ENCODE measurements around the gene UBAP1L. TPM values are rescaled to one million over a fixed set of nuclear protein-coding genes. Genes with fewer than 3 reads are reported as not detected.
"Not testable (repeated sequence)": the region's sequence is repeated elsewhere in the genome, so short reads cannot be mapped to it uniquely, and the experiment has no call there.

The UBAP1L gene
- total RNA-seq, 1 donor from 2014 or later, result 1.8 TPM

DNA sequence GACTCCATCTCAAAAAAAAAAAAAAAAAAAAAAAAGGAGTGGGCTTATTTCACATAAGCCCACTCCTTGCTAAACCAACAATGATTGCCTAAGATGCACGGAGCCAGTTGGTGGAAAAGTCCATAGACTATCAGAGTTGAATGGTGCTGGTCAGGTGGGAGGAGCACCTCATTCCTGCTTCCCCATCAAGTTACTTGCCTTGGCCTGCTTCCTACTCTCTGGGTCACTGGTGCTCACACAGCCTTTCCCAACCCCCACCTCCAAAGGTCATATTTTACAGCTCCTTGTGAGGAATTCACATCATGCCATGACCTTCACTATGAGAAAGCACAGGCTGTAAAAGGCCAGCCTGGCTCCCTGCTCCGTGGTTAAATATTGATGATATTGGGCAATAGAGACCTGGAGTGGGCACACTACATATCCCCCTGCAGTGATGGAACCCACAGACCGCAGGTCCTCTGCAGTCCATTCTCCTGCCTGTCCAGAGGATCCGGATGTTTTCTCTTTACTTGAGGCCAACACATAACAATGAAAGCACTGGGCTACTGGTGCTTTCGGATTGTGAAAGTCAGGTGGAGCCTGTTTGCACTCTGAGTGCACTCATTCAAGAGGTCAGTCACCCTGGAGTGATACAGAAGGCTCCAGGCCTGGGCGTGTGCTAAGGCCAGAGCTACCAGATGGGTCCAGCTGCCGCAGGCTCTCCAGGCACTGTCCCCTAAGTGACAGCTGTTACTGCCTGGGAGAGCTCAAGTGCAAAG, 70.1 kb downstream of the UBAP1L start, which contains the start of gene SLC51B:
Gene SLC51B, plus strand, starts transcription at position 664 of the 758 bp plus-strand sequence. CDS start 4,618 bp downstream, outside the sequence.
- H3K4me1 ChIP-seq (ENCODE audit: insufficient read depth, low read length), result peaks cover 11% of the 10 kb centered on the region
- H3K4me3 ChIP-seq (ENCODE audit: insufficient read depth, low read depth, low read length), result no peak within 1 kb of the TSS
- H3K79me2 ChIP-seq (ENCODE audit: insufficient read depth, low read length), result no peaks in the 10 kb centered on the region
- Mint-ChIP-seq H3K36me3 (ENCODE audit: low read depth, unreplicated experiment) (no peaks in the 10 kb centered on the region), H3K27me3 (ENCODE audit: low read depth, unreplicated experiment) (peaks cover 20% of the 10 kb centered on the region), H3K4me3 (ENCODE audit: unreplicated experiment) (no peak within 1 kb of the TSS), H3K27ac (ENCODE audit: unreplicated experiment) (no peak within 1 kb of the TSS), H3K9me3 (ENCODE audit: unreplicated experiment) (peaks cover 6% of the 10 kb centered on the region), H3K4me1 (ENCODE audit: low read depth, unreplicated experiment) (peaks cover 9% of the 10 kb centered on the region)
- FAIRE-seq (no peak), DNase-seq (ENCODE audit: low read depth) (no peak)
- no peak within 1 kb of the TSS for H3K27ac ChIP-seq (ENCODE audit: low read depth, low read length)
- no peaks in the 10 kb centered on the region for H3K36me3 ChIP-seq (ENCODE audit: insufficient read depth, low read length)
- H3K9me3 ChIP-seq (ENCODE audit: insufficient read depth, low read depth, low read length), result no peaks in the 10 kb centered on the region
- no peak within 1 kb of the TSS for H2AFZ ChIP-seq (ENCODE audit: low read depth, low read length)
- no peak within 1 kb of the TSS for H3K9ac ChIP-seq (ENCODE audit: low read length)
- H4K20me1 ChIP-seq (ENCODE audit: insufficient read depth, low read length), result no peaks in the 10 kb centered on the region
- no peak within 1 kb of the TSS for H3K4me2 ChIP-seq (ENCODE audit: low read length)
- no peak for TF ChIP-seq EZH2 (IDR thresholded peaks at IDR 0.05; ENCODE audit: insufficient read depth, low read length)
- TF ChIP-seq, protein P1, sequence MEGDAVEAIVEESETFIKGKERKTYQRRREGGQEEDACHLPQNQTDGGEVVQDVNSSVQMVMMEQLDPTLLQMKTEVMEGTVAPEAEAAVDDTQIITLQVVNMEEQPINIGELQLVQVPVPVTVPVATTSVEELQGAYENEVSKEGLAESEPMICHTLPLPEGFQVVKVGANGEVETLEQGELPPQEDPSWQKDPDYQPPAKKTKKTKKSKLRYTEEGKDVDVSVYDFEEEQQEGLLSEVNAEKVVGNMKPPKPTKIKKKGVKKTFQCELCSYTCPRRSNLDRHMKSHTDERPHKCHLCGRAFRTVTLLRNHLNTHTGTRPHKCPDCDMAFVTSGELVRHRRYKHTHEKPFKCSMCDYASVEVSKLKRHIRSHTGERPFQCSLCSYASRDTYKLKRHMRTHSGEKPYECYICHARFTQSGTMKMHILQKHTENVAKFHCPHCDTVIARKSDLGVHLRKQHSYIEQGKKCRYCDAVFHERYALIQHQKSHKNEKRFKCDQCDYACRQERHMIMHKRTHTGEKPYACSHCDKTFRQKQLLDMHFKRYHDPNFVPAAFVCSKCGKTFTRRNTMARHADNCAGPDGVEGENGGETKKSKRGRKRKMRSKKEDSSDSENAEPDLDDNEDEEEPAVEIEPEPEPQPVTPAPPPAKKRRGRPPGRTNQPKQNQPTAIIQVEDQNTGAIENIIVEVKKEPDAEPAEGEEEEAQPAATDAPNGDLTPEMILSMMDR (IDR thresholded peaks at IDR 0.05; ENCODE audit: insufficient read depth, low read depth, low read length), result no peak
- H3K27me3 ChIP-seq (ENCODE audit: insufficient read depth, low read length), result peaks cover 2% of the 10 kb centered on the region

DNA sequence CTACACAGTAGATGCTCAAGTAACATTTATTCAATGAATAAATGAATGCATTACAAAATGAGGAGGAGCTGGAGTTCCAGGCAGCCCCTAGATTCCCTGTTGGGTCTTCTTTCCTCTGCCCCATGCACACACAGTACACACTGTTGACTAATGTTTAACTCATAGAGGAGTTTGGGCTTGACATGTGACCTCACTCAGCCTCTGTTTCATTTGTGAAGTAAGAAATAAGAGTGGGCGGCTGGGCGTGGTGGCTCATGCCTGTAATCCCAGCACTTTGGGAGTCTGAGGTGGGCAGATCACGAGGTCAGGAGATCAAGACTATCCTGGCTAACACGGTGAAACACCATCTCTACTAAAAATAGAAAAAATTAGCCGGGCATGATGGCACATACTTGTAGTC, 70.8 kb downstream of the UBAP1L start:
- H3K4me3 Mint-ChIP-seq (ENCODE audit: unreplicated experiment); H3K9ac ChIP-seq (ENCODE audit: low read length); H4K20me1 ChIP-seq (ENCODE audit: insufficient read depth, low read length); H3K27ac ChIP-seq (ENCODE audit: low read depth, low read length); H3K9me3 Mint-ChIP-seq (ENCODE audit: unreplicated experiment); H3K36me3 Mint-ChIP-seq (ENCODE audit: low read depth, unreplicated experiment); H3K9me3 ChIP-seq (ENCODE audit: insufficient read depth, low read depth, low read length); H3K4me2 ChIP-seq (ENCODE audit: low read length); H3K36me3 ChIP-seq (ENCODE audit: insufficient read depth, low read length); FAIRE-seq; H3K4me3 ChIP-seq (ENCODE audit: insufficient read depth, low read depth, low read length); H3K79me2 ChIP-seq (ENCODE audit: insufficient read depth, low read length); H3K27me3 ChIP-seq (ENCODE audit: insufficient read depth, low read length); H3K27ac Mint-ChIP-seq (ENCODE audit: unreplicated experiment); H2AFZ ChIP-seq (ENCODE audit: low read depth, low read length); H3K4me1 Mint-ChIP-seq (ENCODE audit: low read depth, unreplicated experiment); H3K4me1 ChIP-seq (ENCODE audit: insufficient read depth, low read length): not testable (repeated sequence)
- H3K27me3 Mint-ChIP-seq (ENCODE audit: low read depth, unreplicated experiment), result peaks cover 17% of the 10 kb centered on the region
- DNase-seq (ENCODE audit: low read depth), result peak; percentile 66

DNA sequence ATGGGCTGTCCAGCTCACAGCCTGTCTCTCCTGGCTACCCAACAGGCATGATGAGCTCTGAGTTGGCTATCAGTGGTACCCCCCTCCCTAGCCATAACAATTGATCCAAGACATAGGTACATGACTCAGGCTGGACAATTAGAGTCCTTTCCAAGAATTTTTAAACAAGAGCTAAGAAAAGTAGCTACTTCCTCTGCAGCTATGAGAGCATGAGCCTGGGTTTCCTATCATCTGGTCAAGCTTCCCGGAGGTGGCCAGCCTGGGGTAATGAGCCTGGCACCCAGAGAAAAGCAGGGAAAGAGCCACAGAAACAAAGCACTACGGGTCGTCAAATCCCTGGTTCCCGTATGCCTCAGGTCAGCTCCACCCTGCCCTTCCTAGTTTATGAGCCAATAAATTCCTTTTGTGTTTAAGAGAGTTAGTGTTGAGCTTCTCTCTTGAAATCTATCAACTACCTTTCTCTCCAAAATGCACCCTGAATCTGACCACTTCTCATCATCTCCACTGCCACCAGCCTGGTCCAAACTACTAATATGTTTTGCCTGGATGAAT, 72.1 kb downstream of the UBAP1L start:
- Histone ChIP-seq H3K36me3 (ENCODE audit: insufficient read depth, low read length) (no peaks in the 10 kb centered on the region), H3K27me3 (ENCODE audit: insufficient read depth, low read length) (peaks cover 5% of the 10 kb centered on the region), H3K4me3 (ENCODE audit: insufficient read depth, low read depth, low read length) (no peak overlapping the region), H3K9me3 (ENCODE audit: insufficient read depth, low read depth, low read length) (no peaks in the 10 kb centered on the region), H3K4me1 (ENCODE audit: insufficient read depth, low read length) (peaks cover 5% of the 10 kb centered on the region), H3K79me2 (ENCODE audit: insufficient read depth, low read length) (no peaks in the 10 kb centered on the region), H3K4me2 (ENCODE audit: low read length) (no peak overlapping the region), H3K27ac (ENCODE audit: low read depth, low read length) (no peak overlapping the region), H3K9ac (ENCODE audit: low read length) (no peak overlapping the region), H4K20me1 (ENCODE audit: insufficient read depth, low read length) (no peaks in the 10 kb centered on the region), H2AFZ (ENCODE audit: low read depth, low read length) (no peak overlapping the region)
- TF ChIP-seq EZH2 (IDR thresholded peaks at IDR 0.05; ENCODE audit: insufficient read depth, low read length), result no peak
- TF ChIP-seq, protein P1 (IDR thresholded peaks at IDR 0.05; ENCODE audit: insufficient read depth, low read depth, low read length), result no peak
- H3K4me1 Mint-ChIP-seq (ENCODE audit: low read depth, unreplicated experiment), result peaks cover 9% of the 10 kb centered on the region
- H3K4me3 Mint-ChIP-seq (ENCODE audit: unreplicated experiment), result no peak overlapping the region
- DNase-seq (ENCODE audit: low read depth), result no peak
- no peak overlapping the region for H3K27ac Mint-ChIP-seq (ENCODE audit: unreplicated experiment)
- no peaks in the 10 kb centered on the region for H3K36me3 Mint-ChIP-seq (ENCODE audit: low read depth, unreplicated experiment)
- peaks cover 17% of the 10 kb centered on the region for H3K27me3 Mint-ChIP-seq (ENCODE audit: low read depth, unreplicated experiment)
- peaks cover 6% of the 10 kb centered on the region for H3K9me3 Mint-ChIP-seq (ENCODE audit: unreplicated experiment)
- no peak for FAIRE-seq

Other genes with a start within 250 kb of the UBAP1L start
- 1.1 and 1.6 TPM in 2 replicates for gene ANKDD1A, start 203.3 kb downstream of the UBAP1L start, total RNA-seq
- gene SPG21, start 125.3 kb downstream of the UBAP1L start, total RNA-seq, result 60.2 and 61.0 TPM in 2 replicates
- 12.3 and 13.5 TPM in 2 replicates for gene MTFMT, start 85.6 kb downstream of the UBAP1L start, total RNA-seq
- gene SLC51B, start 69.8 kb downstream of the UBAP1L start, total RNA-seq, result not detected in 2 replicates
- 0.32 and 0.36 TPM in 2 replicates for gene RASL12, start 47.2 kb downstream of the UBAP1L start, total RNA-seq
- not detected in 2 replicates for gene KBTBD13, start 38.5 kb downstream of the UBAP1L start, total RNA-seq
- 12.3 and 15.0 TPM in 2 replicates for gene PDCD7, start 18.6 kb upstream of the UBAP1L start, total RNA-seq
- 45.2 and 48.8 TPM in 2 replicates for gene CLPX, start 70.1 kb upstream of the UBAP1L start, total RNA-seq
- gene CILP, start 96.3 kb upstream of the UBAP1L start, total RNA-seq, result 1.1 and 3.6 TPM in 2 replicates
- gene PARP16, start 171.7 kb upstream of the UBAP1L start, total RNA-seq, result 2.7 and 4.7 TPM in 2 replicates
- not detected in 2 replicates for gene RNU5A-1, start 180.9 kb upstream of the UBAP1L start, total RNA-seq
- gene RNU5B-1, start 189.5 kb upstream of the UBAP1L start, total RNA-seq, result 11.7 TPM in 1 of 2 replicates, not detected in the other

Data from astrocyte (in vitro differentiated cells and primary cell).